ENCODE measurements around the gene KTN1. TPM values are rescaled to one million over a fixed set of nuclear protein-coding genes. Genes with fewer than 3 reads are reported as not detected.

KTN1 gene
- total and polyA plus RNA-seq, 2 experiments from 2014 or later = 119 to 225 TPM

DNA sequence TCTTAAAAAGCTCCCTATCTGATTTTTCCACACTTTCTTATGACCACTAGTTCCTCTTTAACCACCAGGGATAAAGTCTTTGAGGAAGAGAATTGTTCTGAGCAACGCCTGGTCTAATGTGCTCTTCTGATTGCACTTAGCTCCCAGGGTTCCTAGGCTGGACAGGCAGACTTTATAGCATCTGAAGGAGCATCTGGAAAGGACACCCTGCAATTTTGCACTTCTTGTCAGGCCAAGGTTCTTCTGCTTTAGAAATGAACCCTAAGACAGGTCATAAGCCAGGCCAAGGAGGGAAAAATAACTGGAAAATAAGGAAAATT is 126.3 kb downstream of the KTN1 start:
- no peak overlapping the region for H3K4me2 ChIP-seq (ENCODE audit: unreplicated experiment)
- no peak for DNase-seq
- peaks cover 11% of the 10 kb centered on the region; the same call in 1 of the 2 replicates for H3K4me1 ChIP-seq (ENCODE audit: insufficient read depth)
- no peak overlapping the region for H2AFZ ChIP-seq
- no peak overlapping the region for H3K27ac ChIP-seq
- no peaks in the 10 kb centered on the region for H4K20me1 ChIP-seq (ENCODE audit: insufficient read depth)
- H3K9me2 ChIP-seq (ENCODE audit: insufficient read depth) = no peaks in the 10 kb centered on the region
- no peaks in the 10 kb centered on the region for H3K36me3 ChIP-seq (ENCODE audit: low read depth)
- H3K9ac ChIP-seq = no peak overlapping the region
- in situ Hi-C loops (cut with MboI) = no loop called here
- 82 to 100% methylated on average over 1 of the region's 1 CpG for WGBS, 2 experiments (ENCODE audit: low coverage in 1 of 2, low lambda C conversion rate in 2 of 2, missing lambda C conversion rate in 2 of 2)
- H3F3A ChIP-seq (ENCODE audit: insufficient read depth) = peaks cover 12% of the 10 kb centered on the region
- no peak for TF ChIP-seq EZH2phosphoT487 (IDR thresholded peaks at IDR 0.05; ENCODE audit: insufficient read depth, low read depth)
- no peak for TF ChIP-seq EZH2 (IDR thresholded peaks at IDR 0.05; ENCODE audit: insufficient read depth, poor library complexity, severe bottlenecking)
- no peak overlapping the region for H3K4me3 ChIP-seq
- H3K27me3 ChIP-seq (replicated peaks; ENCODE audit: insufficient read depth) = no peaks in the 10 kb centered on the region
- H3K79me2 ChIP-seq (ENCODE audit: insufficient read depth) = no peaks in the 10 kb centered on the region
- no peaks in the 10 kb centered on the region for H3K9me3 ChIP-seq (ENCODE audit: low read depth)

DNA sequence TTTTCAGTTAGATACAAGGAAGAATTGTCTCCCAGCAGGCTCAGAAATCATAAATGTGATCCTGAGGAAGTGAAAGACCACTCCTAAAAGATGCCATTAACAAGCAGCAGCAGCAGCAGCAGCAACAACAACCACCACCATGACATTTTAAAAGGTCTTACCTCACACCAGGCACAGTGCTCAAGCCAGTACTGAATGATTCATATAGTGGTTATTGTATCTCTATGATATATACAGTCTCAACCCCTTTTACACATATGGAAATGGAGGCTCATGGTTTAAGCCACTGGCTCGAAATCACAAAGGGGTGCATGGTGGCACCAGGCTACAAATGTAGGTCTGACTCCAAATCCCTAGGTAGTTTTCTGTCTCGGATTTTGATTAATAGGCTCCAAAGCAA is 126.9 kb downstream of the KTN1 start:
- H3K79me2 ChIP-seq (ENCODE audit: insufficient read depth) = no peaks in the 10 kb centered on the region
- H2AFZ ChIP-seq = no peak overlapping the region
- no peak overlapping the region for H3K4me3 ChIP-seq
- H3F3A ChIP-seq (ENCODE audit: insufficient read depth) = 0 out of 2 replicates have a peak, but pooled peaks cover 9% of the 10 kb centered on the region
- no peaks in the 10 kb centered on the region for H3K36me3 ChIP-seq (ENCODE audit: low read depth)
- no peaks in the 10 kb centered on the region for H3K9me2 ChIP-seq (ENCODE audit: insufficient read depth)
- H3K4me2 ChIP-seq (ENCODE audit: unreplicated experiment) = no peak overlapping the region
- no peaks in the 10 kb centered on the region for H3K9me3 ChIP-seq (ENCODE audit: low read depth)
- no peaks in the 10 kb centered on the region for H4K20me1 ChIP-seq (ENCODE audit: insufficient read depth)
- peaks cover 5% of the 10 kb centered on the region; the same call in 1 of the 2 replicates for H3K4me1 ChIP-seq (ENCODE audit: insufficient read depth)
- TF ChIP-seq EZH2 (IDR thresholded peaks at IDR 0.05; ENCODE audit: insufficient read depth, poor library complexity, severe bottlenecking) (no peak), EZH2phosphoT487 (IDR thresholded peaks at IDR 0.05; ENCODE audit: insufficient read depth, low read depth) (no peak)
- in situ Hi-C loops (cut with MboI) = no loop called here
- no peak overlapping the region for H3K27ac ChIP-seq
- 60 to 63% methylated on average over 2 of the region's 2 CpGs for WGBS, 2 experiments (ENCODE audit: low coverage in 1 of 2, low lambda C conversion rate in 2 of 2, missing lambda C conversion rate in 2 of 2)
- no peak overlapping the region for H3K9ac ChIP-seq
- DNase-seq = peak; percentile 45
- no peaks in the 10 kb centered on the region for H3K27me3 ChIP-seq (replicated peaks; ENCODE audit: insufficient read depth)

DNA sequence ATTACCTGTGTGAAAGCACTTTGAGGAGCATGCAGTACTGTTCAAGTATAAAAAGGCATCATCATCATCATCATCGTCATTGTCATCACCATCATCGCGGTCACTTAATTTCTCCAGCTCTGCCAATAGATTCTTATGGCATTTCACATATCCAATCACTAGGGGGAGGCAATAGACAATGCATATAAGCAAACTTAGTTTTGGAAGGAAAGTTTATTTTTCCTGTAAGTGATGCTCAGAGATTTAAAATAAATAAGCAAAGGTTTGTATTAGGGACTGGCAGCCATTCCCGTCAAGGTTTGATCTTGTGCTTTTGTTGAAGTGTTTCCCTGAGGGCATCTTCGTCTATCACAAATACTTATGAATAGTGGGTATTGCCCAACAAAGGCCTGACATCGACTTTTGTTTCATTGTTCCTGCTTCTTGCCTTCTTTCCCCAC is 127.4 kb downstream of the KTN1 start:
- 0 out of 2 replicates have a peak, but pooled peaks cover 9% of the 10 kb centered on the region for H3F3A ChIP-seq (ENCODE audit: insufficient read depth)
- no peak overlapping the region for H2AFZ ChIP-seq
- H3K4me3 ChIP-seq = no peak overlapping the region
- H3K27me3 ChIP-seq (replicated peaks; ENCODE audit: insufficient read depth) = no peaks in the 10 kb centered on the region
- H3K9me2 ChIP-seq (ENCODE audit: insufficient read depth) = no peaks in the 10 kb centered on the region
- no peaks in the 10 kb centered on the region for H3K36me3 ChIP-seq (ENCODE audit: low read depth)
- H3K79me2 ChIP-seq (ENCODE audit: insufficient read depth) = no peaks in the 10 kb centered on the region
- H3K4me2 ChIP-seq (ENCODE audit: unreplicated experiment) = no peak overlapping the region
- peak; percentile 78 for DNase-seq
- H3K9me3 ChIP-seq (ENCODE audit: low read depth) = no peaks in the 10 kb centered on the region
- H3K4me1 ChIP-seq (ENCODE audit: insufficient read depth) = peaks cover 3% of the 10 kb centered on the region; the same call in 1 of the 2 replicates
- TF ChIP-seq EZH2 (IDR thresholded peaks at IDR 0.05; ENCODE audit: insufficient read depth, poor library complexity, severe bottlenecking) = no peak
- no peak for TF ChIP-seq EZH2phosphoT487 (IDR thresholded peaks at IDR 0.05; ENCODE audit: insufficient read depth, low read depth)
- in situ Hi-C loops (cut with MboI) = no loop called here
- WGBS, 2 experiments (ENCODE audit: low coverage in 1 of 2, low lambda C conversion rate in 2 of 2, missing lambda C conversion rate in 2 of 2) = 18 to 19% methylated on average over 6 of the region's 6 CpGs
- H4K20me1 ChIP-seq (ENCODE audit: insufficient read depth) = no peaks in the 10 kb centered on the region
- H3K27ac ChIP-seq = no peak overlapping the region
- H3K9ac ChIP-seq = no peak overlapping the region

DNA sequence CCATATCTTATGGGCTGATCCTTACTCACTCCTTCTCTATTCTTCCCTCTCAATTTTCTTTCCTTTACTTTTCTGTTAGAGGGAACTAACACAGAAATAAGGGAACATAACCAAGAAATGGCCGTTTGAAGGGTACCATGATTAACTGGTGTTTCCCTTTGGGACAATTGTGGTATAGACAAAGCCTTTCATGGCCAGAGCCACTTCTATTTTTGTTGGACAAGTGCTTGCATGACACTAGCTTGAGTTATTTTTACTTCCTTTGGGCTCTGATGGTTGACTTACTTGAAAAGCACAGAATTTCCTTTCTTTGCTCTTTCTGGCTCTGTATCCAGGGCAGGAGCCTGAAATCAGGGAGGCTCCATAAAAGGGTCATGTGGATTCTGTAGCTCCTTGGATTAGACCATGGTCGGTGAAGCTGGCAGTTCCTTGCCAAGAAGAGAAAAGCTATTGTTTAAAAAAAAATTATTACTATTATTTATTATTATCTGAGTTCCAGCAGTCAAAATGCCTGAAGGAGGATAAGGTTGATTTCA is 130.6 kb downstream of the KTN1 start:
- H2AFZ ChIP-seq = no peak overlapping the region
- H3K9ac ChIP-seq = no peak overlapping the region
- WGBS, 2 experiments (ENCODE audit: low coverage in 1 of 2, low lambda C conversion rate in 2 of 2, missing lambda C conversion rate in 2 of 2) = 92 to 98% methylated on average over 2 of the region's 2 CpGs
- DNase-seq = no peak
- no peak overlapping the region for H3K4me2 ChIP-seq (ENCODE audit: unreplicated experiment)
- H3K9me3 ChIP-seq (ENCODE audit: low read depth) = no peaks in the 10 kb centered on the region
- no peaks in the 10 kb centered on the region for H3K9me2 ChIP-seq (ENCODE audit: insufficient read depth)
- H3K4me3 ChIP-seq = no peak overlapping the region
- no peaks in the 10 kb centered on the region for H4K20me1 ChIP-seq (ENCODE audit: insufficient read depth)
- H3F3A ChIP-seq (ENCODE audit: insufficient read depth) = 0 out of 2 replicates have a peak, but pooled peaks cover 9% of the 10 kb centered on the region
- H3K27me3 ChIP-seq (replicated peaks; ENCODE audit: insufficient read depth) = no peaks in the 10 kb centered on the region
- no peaks in the 10 kb centered on the region for H3K36me3 ChIP-seq (ENCODE audit: low read depth)
- no peak overlapping the region for H3K27ac ChIP-seq
- TF ChIP-seq EZH2phosphoT487 (IDR thresholded peaks at IDR 0.05; ENCODE audit: insufficient read depth, low read depth) = no peak
- TF ChIP-seq EZH2 (IDR thresholded peaks at IDR 0.05; ENCODE audit: insufficient read depth, poor library complexity, severe bottlenecking) = no peak
- in situ Hi-C loops (cut with MboI) = no loop called here
- H3K79me2 ChIP-seq (ENCODE audit: insufficient read depth) = no peaks in the 10 kb centered on the region
- H3K4me1 ChIP-seq (ENCODE audit: insufficient read depth) = peaks cover 6% of the 10 kb centered on the region; the same call in 1 of the 2 replicates

Data from GM23248 (cell line).